GM10248 (cell line): ENCODE data around the gene TET2.

Source experiments
- CTCF ChIA-PET: fragments of 300-600 bp; sonication (Branson Sonifier 250); formaldehyde crosslinking; extraction: SDS; loops from one replicate; lab custom pipeline; 2021; ENCODE audit warnings: antibody characterized with exemption; lab: Yijun Ruan, JAX
- POLR2A ChIA-PET: fragments of 350-650 bp; sonication (Branson Sonifier 250); formaldehyde crosslinking; extraction: SDS; loops from one replicate; lab custom pipeline; 2020; ENCODE audit warnings: antibody characterized with exemption; lab: Yijun Ruan, JAX
- DNase-seq: peaks from one replicate; pipeline ENCODE4 v3.0.0; 2012; ENCODE audit errors: extremely low spot score
- TF ChIP-seq, protein P1 (sequence below): IDR thresholded peaks from 2 replicates; pipeline ENCODE4 v1.5.1; 2012; ENCODE audit warnings: mild to moderate bottlenecking, low read depth; ENCODE audit errors: extremely low read depth, missing control alignments, control extremely low read depth

TET2 gene

DNA sequence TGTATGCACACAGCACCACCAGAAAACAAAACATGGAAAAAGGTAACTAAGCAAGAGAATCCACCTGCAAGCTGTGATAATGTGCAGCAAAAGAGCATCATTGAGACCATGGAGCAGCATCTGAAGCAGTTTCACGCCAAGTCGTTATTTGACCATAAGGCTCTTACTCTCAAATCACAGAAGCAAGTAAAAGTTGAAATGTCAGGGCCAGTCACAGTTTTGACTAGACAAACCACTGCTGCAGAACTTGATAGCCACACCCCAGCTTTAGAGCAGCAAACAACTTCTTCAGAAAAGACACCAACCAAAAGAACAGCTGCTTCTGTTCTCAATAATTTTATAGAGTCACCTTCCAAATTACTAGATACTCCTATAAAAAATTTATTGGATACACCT is 90.2 kb downstream of the TET2 start:
- TF ChIP-seq, protein P1, sequence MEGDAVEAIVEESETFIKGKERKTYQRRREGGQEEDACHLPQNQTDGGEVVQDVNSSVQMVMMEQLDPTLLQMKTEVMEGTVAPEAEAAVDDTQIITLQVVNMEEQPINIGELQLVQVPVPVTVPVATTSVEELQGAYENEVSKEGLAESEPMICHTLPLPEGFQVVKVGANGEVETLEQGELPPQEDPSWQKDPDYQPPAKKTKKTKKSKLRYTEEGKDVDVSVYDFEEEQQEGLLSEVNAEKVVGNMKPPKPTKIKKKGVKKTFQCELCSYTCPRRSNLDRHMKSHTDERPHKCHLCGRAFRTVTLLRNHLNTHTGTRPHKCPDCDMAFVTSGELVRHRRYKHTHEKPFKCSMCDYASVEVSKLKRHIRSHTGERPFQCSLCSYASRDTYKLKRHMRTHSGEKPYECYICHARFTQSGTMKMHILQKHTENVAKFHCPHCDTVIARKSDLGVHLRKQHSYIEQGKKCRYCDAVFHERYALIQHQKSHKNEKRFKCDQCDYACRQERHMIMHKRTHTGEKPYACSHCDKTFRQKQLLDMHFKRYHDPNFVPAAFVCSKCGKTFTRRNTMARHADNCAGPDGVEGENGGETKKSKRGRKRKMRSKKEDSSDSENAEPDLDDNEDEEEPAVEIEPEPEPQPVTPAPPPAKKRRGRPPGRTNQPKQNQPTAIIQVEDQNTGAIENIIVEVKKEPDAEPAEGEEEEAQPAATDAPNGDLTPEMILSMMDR: no peak
- ChIA-PET CTCF (interaction anchor here (1.5 kb wide), 1 partner anchor 236 kb away, joined by 3 read pairs; the partner anchor contains the start of gene PPA2), POLR2A (no interaction called here)
- no peak for DNase-seq

DNA sequence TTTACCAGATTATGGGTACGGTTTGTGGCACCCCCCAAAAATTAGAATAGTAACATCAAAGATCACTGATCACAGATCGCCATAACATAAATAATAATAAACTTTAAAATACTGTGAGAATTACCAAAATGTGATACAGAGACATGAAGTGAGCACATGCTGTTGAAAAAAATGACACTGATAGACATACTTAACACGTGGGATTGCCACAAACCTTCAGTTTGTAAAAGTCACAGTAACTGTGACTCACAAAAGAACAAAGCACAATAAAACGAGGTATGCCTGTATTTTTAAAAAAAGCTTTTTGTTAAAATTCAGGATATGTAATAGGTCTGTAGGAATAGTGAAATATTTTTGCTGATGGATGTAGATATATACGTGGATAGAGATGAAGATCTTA is 93.4 kb downstream of the TET2 start:
- no peak for DNase-seq
- ChIA-PET CTCF (interaction anchor here (0.8 to 1.8 kb wide), 5 partner anchors 9 to 58 kb away, joined by 3 to 4 read pairs (median 3); no protein-coding TSS in a partner anchor), POLR2A (no interaction called here)
- TF ChIP-seq, protein P1: no peak

DNA sequence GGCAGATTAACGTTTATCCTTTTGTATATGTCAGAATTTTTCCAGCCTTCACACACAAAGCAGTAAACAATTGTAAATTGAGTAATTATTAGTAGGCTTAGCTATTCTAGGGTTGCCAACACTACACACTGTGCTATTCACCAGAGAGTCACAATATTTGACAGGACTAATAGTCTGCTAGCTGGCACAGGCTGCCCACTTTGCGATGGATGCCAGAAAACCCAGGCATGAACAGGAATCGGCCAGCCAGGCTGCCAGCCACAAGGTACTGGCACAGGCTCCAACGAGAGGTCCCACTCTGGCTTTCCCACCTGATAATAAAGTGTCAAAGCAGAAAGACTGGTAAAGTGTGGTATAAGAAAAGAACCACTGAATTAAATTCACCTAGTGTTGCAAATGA is 94.8 kb downstream of the TET2 start:
- ChIA-PET POLR2A (no interaction called here), CTCF (interaction anchor here (1.1 to 2.2 kb wide), 4 partner anchors 13 to 101 kb away, joined by 3 to 7 read pairs (median 3); no protein-coding TSS in a partner anchor)
- no peak for DNase-seq
- TF ChIP-seq, protein P1: no peak

DNA sequence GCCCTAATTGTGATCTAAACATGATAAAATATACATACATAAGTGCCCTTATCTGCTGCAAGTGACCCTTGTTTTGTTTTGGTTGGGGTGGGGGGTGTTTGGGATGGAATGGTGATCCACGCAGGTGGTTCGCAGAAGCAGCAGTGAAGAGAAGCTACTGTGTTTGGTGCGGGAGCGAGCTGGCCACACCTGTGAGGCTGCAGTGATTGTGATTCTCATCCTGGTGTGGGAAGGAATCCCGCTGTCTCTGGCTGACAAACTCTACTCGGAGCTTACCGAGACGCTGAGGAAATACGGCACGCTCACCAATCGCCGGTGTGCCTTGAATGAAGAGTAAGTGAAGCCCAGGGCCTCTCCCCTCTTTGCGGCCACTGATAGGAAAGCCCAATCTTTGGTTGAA is 96.8 kb downstream of the TET2 start:
- TF ChIP-seq, protein P1: no peak
- POLR2A ChIA-PET: no interaction called here

DNA sequence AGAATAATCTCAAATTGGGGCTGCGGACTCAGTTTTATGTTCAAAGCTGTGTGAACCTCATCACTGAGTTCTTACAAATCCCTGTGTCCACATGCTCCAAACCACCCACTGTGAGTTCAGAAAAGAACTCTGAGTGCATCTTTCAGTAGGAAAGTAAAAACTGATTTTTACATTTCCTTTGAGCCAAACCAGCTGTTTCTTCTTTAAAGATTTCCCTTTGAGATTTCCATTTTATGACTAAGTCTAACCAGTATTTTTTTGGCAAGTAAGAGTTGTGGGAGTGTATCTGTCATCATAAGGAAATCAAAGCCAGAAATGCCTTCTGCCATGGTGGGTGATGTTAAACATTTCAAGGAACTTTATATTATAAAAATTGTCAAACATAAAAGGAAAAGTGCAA is 100.0 kb downstream of the TET2 start:
- ChIA-PET POLR2A (no interaction called here), CTCF (interaction anchor here (1.1 to 1.5 kb wide), 3 partner anchors 11 to 225 kb away, joined by 3 to 4 read pairs (median 3); no protein-coding TSS in a partner anchor)
- DNase-seq: no peak

More for the DNA sequence above, 96.8 kb downstream of the TET2 start:
- DNase-seq: no peak
- CTCF ChIA-PET: interaction anchor here (1.1 to 1.8 kb wide), 4 partner anchors 9 to 39 kb away, joined by 3 read pairs; no protein-coding TSS in a partner anchor

DNA sequence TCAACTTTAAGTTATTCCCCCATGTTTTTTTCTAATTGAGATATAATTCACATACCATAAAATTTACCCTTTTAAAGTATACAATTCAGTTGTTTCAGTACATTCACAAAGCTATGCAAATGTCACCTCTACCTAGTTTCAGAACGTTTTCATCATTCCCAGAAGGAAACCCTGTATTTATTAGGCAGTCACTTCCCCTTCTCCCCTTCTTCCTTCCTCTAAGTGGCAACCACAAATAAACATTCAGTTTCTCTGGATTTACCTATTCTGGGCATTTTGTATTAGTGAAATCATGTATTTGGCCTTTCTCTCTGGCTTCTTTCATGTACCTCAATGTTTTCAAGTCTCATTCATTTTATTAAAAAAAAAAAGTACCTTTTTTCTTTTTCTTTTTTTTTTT is 101.9 kb downstream of the TET2 start:
- no peak for DNase-seq
- CTCF ChIA-PET: no interaction called here
- TF ChIP-seq, protein P1: no peak
- POLR2A ChIA-PET: no interaction called here

More for the DNA sequence above, 100.0 kb downstream of the TET2 start:
- TF ChIP-seq, protein P1: no peak
